GM18502 (cell line): ENCODE results near the gene LRRTM4.
"Not testable (repeated sequence)": the region's sequence is repeated elsewhere in the genome, so short reads cannot be mapped to it uniquely, and the experiment has no call there.

Experiments used
- ATAC-seq: cut with Tn5 transposase; IDR thresholded peaks from one replicate; pipeline ENCODE4 v1.9.1; 2021; ENCODE audit warnings: mild to moderate bottlenecking; ENCODE audit not compliant: unreplicated experiment, poor library complexity

Gene LRRTM4

DNA sequence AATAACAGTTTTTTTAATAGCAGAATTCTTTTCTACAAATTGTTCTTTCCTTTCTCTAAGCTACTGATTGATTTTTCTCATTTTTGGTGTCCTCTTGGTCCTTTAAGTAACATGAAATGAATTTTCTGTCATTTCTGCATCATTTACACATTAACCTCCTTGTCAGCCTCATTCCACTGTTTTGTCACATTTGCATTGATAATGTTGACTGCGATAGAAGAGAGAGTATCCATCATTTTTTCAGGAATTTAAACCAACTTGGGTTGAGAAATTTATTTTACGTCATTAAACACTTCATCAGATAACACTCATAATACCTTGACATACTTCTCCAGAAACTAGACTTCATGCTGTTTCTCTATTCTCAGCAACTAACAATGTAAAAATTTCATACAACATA is 422.2 kb downstream of the LRRTM4 start:
- no peak for ATAC-seq

DNA sequence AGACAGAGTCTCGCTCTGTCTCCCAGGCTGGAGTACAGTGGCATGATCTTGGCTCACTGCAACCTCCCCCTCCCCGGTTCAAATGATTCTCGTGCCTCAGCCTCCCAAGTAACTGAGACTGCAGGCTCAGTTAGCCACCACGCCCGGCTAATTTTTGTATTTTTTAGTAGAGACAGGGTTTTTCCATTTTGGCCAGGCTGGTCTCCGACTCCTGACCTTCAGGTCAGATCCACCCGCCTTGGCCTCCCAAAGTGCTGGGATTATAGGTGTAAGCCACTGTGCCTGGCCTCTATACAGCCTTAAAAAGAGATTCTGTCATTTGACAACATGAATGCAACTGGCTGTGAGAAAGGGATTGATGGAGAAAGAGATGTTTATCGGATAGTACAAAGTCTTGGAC is 426.7 kb downstream of the LRRTM4 start:
- ATAC-seq, result not testable (repeated sequence)

DNA sequence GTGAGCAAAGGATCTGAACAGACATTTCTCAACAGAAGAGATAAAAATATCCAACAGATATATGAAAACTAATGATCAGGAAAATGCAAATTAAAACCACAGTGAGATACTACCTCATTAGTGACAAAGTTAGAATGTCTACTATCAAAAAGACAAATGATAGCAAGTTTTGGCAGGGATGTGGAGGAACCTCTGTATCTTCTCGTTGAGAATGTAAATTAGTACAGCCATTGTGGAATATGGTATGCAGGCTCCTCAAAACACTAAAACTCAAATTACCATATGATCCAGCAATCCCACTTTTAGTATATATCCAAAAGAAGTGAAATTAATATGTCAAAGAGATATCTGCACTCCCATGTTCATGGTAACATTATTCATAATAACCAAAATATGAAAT is 427.1 kb downstream of the LRRTM4 start:
- ATAC-seq, result no peak

DNA sequence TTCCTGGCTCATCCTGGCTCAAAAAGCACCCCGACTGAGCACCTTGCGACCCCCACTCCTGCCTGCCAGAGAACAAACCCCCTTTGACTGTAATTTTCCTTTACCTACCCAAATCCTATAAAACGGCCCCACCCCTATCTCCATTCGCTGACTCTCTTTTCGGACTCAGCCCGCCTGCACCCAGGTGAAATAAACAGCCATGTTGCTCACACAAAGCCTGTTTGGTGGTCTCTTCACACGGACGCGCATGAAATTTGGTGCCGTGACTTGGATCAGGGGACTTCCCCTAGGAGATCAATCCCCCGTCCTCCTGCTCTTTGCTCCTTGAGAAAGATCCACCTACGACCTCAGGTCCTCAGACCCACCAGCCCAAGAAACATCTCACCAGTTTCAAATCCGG is 433.8 kb downstream of the LRRTM4 start:
- not testable (repeated sequence) for ATAC-seq

DNA sequence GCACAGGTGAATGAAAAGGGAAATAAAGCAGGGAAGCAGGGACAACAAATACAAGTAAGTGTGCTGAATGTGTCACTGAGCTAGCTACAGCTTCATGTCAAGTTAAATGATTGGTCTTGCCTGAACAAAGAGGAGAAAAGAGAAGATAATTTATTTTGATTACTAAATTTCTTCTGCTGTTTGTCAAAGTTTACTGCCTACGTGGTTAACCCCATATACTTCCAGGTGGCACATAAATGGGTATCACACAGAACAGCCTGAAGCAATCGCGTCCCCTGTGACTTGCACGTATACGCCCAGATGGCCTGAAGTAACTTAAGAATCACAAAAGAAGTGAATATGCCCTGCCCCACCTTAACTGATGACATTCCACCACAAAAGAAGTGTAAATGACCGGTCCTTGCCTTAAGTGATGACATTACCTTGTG is 434.2 kb downstream of the LRRTM4 start:
- no peak for ATAC-seq

DNA sequence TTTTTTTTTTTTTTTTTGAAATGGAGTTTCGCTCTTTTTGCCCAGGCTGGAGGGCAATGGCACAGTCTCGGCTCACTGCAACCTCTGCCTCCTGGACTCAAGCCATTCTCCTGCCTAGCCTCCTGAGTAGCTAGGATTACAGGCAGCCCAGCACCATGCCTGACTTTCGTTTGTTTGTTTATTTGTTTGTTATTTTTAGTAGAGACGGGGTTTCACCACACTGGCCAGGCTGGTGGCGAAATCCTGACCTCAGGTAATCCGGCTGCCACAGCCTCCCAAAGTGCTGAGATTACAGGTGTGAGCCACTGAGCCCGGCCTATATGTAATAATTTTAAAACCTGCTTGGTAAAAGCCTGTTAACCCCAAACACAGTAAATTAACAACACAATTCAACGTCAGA is 435.7 kb downstream of the LRRTM4 start:
- no peak for ATAC-seq

DNA sequence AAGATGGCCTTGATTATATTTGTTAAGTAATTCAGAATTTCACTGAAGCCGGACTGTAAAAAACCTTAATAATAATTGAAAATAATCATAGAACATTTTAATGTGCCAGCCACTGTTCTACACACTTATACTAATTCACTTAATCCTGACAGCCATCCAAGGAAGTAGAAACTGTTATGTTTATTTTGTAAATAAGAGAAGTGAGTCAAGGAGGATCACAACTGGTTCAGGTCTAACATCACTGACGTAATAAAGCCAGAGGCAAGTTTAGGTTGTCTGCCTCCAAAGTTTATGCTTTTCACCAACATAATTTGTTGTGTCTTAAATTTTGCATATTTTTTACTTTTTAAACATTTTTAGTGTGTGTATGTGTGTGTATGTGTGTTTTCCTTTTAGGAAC is 436.1 kb downstream of the LRRTM4 start:
- no peak for ATAC-seq

DNA sequence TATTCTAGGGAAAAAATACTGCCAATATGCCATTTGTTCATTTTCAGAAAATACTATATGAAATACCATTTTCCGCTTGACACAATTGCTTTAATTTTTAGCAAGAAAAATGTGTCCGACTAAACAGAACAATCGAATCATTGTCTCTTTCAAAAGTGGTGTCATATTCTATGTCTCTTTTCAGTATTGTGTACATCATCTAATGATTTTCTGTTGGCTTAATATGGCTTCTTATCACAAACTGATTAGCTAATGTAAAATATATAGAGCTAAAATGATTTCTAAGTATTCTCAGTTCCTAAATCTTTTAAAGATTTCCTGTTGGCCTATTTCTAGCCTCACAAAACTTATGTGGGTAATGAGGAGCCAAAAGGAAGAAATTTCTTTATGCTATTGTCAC is 436.6 kb downstream of the LRRTM4 start:
- no peak for ATAC-seq

DNA sequence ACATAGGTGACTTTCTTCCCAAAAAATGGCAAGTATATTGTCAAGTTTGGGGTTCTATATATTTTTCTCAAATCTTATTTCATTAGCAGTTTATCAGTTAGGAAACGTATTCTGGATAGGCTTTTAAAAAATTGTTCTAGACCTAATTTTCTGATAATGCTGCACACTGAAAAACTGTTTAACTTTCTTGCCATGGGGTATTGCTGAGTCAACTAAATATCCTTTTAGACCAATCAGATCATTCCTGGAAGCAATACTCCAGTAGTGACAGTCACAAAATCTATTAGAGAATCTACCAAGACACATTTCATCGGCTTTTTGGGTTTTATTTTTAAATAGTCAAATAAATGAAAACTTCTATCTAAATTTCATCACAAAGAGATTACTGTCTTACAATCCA is 440.6 kb downstream of the LRRTM4 start:
- no peak for ATAC-seq

DNA sequence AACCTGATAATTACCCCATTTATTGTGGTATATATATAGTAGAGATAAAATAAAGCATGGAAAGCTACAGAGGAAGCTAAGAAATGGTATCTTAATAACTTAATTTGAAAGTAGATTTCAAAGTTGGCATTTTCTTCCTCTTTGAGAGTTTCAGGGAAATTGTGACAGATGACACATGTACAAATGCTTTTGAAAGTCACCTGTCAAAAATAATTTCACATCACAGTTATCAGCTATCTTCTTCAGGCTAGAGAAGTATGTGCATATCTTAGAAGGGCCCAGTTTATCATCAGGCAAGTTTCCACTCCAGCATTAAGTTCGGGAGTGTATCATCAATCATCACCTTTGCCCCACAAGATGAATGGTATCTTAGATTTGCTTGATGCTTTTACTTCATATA is 457.9 kb downstream of the LRRTM4 start:
- no peak for ATAC-seq

DNA sequence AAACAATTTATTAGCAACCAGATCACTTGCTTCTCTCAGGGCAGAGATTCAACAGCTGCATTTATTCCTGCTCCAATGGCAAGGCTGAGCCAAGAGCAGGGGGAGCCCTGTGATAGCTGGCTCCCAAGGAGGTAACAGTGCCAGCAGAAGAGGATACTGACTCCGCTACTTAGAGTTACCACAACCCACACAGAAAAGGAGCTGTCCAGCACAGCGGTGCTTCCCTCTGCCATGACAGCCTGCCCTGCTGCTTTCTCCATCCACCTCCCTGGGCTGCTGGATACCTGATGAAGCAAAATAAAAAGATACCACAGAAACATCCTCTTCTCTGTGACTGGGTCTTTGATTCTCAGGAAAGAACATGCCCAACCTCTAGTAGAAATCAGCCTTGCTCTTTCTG is 467.2 kb downstream of the LRRTM4 start:
- no peak for ATAC-seq

DNA sequence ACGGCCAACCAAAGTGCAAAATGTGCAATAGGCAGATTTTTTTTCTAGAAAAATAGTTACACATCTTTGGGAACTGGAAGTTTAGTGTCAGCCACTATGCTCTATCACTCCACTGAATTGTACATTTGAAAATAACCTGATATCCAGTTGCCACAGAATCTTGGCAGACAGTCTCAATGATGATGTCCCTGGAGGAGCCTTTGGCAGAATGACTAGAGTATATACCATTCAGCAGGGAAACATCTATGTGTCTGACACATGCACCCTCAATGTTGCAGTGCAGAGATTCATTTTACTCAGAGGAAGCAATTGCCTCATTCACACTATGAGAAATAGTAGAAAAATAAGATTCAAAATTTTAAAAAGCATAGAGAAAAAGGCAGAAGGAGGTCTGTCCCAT is 475.8 kb downstream of the LRRTM4 start:
- no peak for ATAC-seq

DNA sequence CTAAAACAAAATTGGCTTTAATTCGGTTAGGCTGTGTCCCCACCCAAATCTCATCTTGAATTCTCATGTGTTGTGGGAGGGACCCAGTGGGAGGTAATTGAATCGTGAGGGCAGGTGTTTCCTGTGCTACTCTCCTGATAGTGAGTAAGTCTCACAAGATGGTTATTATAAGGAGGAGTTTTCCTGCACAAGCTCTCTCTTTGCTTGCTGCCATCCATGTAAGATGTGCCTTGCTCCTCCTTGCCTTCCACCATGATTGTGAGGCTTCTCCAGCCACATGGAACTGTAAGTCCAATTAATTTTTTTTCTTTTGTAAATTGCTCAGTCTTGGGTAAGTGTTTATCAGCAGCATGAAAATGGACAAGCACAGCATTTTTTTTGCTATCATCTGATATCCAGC is 476.7 kb downstream of the LRRTM4 start:
- not testable (repeated sequence) for ATAC-seq

DNA sequence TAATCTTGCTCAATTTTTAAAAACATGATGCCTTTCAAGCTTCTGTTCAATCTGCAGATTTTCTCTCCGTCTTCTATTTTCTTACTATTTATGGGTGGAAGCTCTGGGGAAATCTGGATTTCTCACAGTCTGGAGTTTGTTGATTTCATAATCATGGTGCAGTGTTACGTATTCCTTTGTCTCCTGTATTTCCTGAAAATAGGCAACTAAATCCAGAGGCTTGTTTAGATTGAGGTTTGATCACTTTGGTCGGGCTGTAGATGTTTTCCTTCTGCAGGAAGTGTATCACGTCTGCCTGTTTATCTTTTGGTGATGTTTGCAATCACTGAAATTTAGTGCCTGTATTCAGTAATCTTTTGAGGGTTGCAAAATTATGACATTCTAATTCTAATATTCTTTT is 487.7 kb downstream of the LRRTM4 start:
- no peak for ATAC-seq

DNA sequence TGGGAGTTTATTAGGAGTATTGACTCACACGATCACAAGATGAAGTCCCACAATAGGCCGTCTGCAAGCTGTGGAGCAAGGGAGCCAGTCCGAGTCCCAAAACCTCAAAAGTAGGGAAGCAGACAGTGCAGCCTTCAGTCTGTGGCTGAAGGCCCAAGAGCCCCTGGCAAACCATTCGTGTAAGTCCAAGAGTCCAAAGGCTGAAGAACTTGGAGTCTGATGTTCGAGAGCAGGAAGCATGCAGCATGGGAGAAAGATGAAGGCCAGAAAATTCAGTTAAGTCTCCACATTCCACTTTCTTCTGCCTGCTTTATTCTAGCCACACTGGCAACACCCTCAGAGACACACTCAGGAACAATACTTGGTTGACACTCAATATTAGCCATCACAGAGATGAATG is 492.9 kb downstream of the LRRTM4 start:
- not testable (repeated sequence) for ATAC-seq

DNA sequence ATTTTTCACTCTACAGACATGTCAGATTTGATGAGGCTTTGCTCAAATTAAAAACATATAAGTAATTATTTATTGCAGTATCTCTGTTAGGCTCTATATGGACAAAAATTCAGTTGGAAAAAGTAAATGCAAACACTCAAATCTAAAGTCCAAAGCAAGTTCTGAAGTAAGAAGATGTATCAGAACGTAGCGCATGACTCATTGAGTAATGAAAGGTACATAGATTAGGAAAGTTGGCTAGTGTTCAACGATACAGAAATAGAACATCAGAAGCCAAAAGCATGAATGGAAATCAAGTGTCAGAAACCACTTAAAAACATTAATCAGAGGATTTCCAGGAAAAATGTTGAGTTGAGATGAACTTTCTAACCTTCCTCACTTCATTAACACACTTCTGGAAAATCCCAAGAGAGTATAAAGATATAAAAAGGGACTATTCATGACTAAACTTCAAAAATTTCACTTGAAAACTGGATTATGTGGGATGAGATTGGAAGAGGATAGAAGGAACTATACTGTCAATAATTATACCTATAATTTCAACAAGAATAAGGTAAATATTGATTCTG is 494.1 kb downstream of the LRRTM4 start:
- ATAC-seq, result no peak

DNA sequence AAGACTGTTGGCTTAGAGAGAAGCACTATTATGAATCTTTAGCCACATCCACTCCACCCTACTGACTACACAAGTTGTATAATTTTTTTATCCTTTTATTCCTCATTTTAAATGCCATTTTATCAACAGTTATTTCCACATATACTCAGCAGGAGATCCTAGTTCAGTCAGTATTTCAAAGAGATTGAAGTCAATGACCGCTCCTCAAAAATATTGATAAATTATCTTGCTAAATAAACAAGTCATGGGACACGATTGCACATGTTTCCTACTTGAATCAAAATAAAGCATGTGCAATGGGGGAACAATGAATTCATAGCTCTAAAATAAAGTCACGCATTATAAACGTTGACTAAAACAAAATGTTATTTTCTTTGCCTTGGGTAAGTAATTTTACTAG is 496.5 kb downstream of the LRRTM4 start:
- ATAC-seq, result no peak

DNA sequence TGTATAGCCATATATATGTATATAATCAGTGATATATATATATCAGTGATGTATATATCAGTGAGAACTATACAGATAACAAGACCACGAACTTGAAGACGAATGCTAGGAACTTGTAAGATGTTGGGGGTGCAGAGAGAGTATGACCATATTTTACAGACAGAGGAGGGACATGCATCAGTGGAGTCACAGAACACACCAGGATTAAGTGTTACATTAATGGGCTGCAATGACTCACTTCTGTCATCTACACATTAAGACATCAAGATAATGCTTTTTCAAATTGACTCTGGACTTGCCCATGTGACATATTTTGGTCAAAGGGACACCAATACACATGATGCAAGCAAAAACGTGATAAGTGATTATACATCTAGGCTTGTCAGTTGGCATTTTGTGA is 501.0 kb downstream of the LRRTM4 start:
- ATAC-seq, result no peak

DNA sequence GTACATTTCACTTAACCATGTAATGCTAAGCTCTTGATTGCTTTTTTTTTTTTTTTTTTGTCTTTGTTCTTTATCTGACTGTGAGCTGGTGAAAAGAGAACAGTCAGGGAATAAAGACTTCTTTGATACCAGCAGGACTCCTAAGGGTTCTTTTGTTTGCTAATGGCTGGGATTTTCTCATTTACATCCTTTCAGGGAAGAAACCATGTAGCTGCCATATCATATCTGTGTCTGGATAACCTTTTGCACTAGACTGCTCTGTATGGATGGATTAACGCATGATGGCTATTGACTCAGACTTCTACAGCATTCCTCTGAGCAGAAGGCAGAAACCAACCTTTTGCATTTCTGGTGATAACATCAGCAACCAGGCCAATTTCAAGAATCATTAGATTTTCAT is 504.0 kb downstream of the LRRTM4 start:
- ATAC-seq, result no peak

DNA sequence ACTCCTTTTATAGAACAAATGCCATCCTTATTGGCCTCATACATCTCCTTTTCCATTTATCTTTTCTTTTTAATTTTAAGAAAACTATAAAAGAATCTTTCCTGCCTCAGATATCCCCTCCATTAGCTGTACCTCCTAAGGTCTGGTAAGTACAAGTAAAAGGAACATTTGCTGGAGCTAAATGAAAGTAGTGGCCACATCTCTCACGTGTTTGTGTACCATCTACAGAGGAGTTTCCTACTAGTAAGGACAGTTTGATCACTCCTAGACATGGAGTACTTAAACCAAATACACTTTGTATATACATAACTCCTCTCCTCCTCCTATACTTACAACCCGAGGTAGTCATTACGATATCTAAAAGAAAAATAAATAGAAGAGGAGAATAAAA is 504.8 kb downstream of the LRRTM4 start:
- ATAC-seq, result no peak

DNA sequence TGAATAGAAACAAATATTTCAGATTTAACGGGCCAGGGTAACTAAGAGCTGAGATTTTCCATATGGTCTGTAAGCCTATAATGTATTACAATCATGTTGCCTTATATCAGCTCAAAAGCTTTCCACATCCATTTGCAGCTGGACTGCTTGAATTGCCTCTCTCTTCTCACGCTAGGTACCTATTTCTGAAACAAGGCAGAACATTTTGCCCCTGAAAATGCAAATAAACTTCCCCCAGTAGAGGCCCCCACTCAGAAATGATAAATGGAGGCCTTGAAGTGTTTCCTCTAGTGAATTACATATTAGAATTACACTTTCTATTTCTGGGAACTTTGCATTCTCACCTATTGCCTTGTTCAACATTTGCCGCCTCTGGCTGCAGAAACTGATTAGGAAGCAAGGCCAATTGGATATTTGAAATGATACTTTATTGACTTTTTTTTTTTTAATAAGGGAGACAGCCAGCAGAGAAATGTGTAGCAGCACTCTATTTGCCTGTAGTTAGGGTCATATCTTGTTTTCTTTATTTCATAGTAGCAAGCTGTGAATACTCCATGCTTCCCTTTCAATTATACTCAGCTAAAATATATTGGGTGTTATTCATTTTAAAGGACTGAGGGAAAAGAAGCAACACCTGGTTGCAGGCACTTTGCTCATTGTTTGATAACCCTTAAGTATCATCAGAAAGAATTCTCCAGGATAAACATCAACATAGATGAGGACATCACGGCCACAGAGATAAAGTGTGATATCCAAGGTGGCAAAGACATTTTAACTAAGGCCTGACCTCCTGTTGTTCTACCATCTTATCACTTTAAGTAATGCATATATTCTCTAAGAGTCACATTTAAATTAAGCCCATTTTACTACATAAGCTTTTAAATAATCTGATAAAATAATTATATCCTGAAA is 505.5 kb downstream of the LRRTM4 start:
- no peak for ATAC-seq

DNA sequence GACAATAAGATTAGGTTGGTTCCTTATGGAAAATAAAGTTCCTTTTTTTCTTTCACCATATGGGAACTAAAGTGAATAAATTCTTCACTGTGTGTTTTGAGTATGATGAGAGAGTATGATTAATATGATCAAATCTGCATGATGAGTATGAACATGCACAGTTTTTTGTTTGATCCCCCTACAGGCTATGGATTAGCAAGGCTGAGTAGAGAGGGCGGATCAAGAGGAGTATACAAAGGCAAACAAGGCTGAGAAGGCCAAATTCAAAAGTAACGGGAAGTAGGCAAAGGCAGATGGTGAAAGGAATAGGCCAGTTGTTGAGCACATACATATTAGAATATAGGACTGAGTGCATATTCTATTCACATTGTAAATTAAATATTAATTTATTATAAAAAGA is 508.2 kb downstream of the LRRTM4 start:
- no peak for ATAC-seq
